Osteocyte (in vitro differentiated cells): ENCODE data around the gene MAPK4. TPM values are rescaled to one million over a fixed set of nuclear protein-coding genes. Genes with fewer than 3 reads are reported as not detected.

Experiments
- DNase-seq: peaks from one replicate; pipeline ENCODE4 v3.0.0; 2021; ENCODE audit warnings: mixed read lengths; ENCODE audit not compliant: unreplicated experiment; ENCODE audit errors: extremely low spot score
- H3K27ac Mint-ChIP-seq: one replicate; pipeline ENCODE4 v1.8.0; 2021; ENCODE audit warnings: mild to moderate bottlenecking, mixed read lengths; ENCODE audit not compliant: unreplicated experiment
- H3K27me3 Mint-ChIP-seq: one replicate; pipeline ENCODE4 v1.8.0; 2021; ENCODE audit warnings: mixed read lengths; ENCODE audit not compliant: unreplicated experiment
- H3K36me3 Mint-ChIP-seq: one replicate; pipeline ENCODE4 v1.8.0; 2021; ENCODE audit warnings: mixed read lengths; ENCODE audit not compliant: unreplicated experiment
- H3K4me1 Mint-ChIP-seq: one replicate; pipeline ENCODE4 v1.8.0; 2021; ENCODE audit warnings: mixed read lengths; ENCODE audit not compliant: unreplicated experiment
- H3K4me3 Mint-ChIP-seq: one replicate; pipeline ENCODE4 v1.8.0; 2021; ENCODE audit warnings: mild to moderate bottlenecking, moderate library complexity, mixed read lengths; ENCODE audit not compliant: unreplicated experiment
- H3K9me3 Mint-ChIP-seq: one replicate; pipeline ENCODE4 v1.8.0; 2021; ENCODE audit warnings: mixed read lengths; ENCODE audit not compliant: unreplicated experiment
- total RNA-seq: library from RNA; stranded (reverse); gene quantifications from 2 replicates; pipeline ENCODE4 v1.2.1, GENCODE V29; 2021
- TF ChIP-seq, protein P1 (sequence below): fragments of 200-600 bp; sonication (generic); IDR thresholded peaks from 2 replicates; pipeline ENCODE4 v1.5.0; 2021; ENCODE audit warnings: antibody characterized with exemption, mild to moderate bottlenecking, moderate library complexity

Gene MAPK4
- total RNA-seq, 1 donor from 2014 or later: not detected

DNA sequence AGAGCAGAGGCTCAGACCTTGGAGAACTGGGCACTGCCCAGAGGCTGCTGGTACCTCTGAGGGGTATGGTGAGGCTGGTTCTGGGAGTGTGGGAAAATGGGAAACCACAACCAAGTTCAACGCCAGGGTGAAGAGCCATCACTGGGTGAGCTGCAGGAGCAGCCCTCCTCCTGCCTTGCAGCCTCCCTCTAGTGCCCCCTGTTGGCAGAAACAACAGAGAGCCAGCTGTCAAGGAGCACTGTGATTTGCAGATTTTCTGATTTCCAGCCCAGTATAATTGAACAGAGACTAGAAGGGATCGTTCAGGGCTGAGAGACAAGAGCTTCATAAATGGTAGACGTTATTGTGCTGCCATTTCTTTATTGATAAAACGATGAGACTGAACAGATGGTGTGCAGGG lies 50.5 kb downstream of the MAPK4 start:
- no peak overlapping the region for H3K4me3 Mint-ChIP-seq
- no peaks in the 10 kb centered on the region for H3K4me1 Mint-ChIP-seq
- DNase-seq: no peak
- no peaks in the 10 kb centered on the region for H3K36me3 Mint-ChIP-seq
- H3K27ac Mint-ChIP-seq: no peak overlapping the region
- TF ChIP-seq, protein P1, sequence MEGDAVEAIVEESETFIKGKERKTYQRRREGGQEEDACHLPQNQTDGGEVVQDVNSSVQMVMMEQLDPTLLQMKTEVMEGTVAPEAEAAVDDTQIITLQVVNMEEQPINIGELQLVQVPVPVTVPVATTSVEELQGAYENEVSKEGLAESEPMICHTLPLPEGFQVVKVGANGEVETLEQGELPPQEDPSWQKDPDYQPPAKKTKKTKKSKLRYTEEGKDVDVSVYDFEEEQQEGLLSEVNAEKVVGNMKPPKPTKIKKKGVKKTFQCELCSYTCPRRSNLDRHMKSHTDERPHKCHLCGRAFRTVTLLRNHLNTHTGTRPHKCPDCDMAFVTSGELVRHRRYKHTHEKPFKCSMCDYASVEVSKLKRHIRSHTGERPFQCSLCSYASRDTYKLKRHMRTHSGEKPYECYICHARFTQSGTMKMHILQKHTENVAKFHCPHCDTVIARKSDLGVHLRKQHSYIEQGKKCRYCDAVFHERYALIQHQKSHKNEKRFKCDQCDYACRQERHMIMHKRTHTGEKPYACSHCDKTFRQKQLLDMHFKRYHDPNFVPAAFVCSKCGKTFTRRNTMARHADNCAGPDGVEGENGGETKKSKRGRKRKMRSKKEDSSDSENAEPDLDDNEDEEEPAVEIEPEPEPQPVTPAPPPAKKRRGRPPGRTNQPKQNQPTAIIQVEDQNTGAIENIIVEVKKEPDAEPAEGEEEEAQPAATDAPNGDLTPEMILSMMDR: no peak
- H3K9me3 Mint-ChIP-seq: peaks cover 14% of the 10 kb centered on the region
- H3K27me3 Mint-ChIP-seq: no peaks in the 10 kb centered on the region

DNA sequence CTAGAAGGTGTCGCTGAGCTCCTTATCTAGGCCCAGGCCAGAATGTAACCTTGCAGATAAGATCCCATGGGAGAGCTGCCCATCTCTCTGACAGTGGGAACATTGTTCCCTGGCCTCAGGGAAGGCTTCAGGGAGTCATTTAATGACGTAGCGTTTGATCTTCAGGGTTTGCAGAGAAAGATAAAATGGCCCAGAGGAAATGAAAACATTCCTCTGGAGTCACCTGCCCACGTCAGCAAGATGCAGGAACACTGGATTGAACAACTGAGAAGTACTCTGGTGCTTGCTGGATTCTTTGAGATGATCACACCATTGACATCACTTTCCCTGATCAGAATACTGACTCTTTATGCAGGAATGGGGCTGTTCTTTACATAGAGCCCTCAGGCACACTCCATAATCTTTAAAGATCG lies 51.6 kb downstream of the MAPK4 start:
- H3K4me3 Mint-ChIP-seq: no peak overlapping the region
- DNase-seq: no peak
- H3K9me3 Mint-ChIP-seq: peaks cover 14% of the 10 kb centered on the region
- H3K36me3 Mint-ChIP-seq: no peaks in the 10 kb centered on the region
- TF ChIP-seq, protein P1: no peak
- peaks cover 4% of the 10 kb centered on the region for H3K27me3 Mint-ChIP-seq
- H3K4me1 Mint-ChIP-seq: no peaks in the 10 kb centered on the region
- no peak overlapping the region for H3K27ac Mint-ChIP-seq

DNA sequence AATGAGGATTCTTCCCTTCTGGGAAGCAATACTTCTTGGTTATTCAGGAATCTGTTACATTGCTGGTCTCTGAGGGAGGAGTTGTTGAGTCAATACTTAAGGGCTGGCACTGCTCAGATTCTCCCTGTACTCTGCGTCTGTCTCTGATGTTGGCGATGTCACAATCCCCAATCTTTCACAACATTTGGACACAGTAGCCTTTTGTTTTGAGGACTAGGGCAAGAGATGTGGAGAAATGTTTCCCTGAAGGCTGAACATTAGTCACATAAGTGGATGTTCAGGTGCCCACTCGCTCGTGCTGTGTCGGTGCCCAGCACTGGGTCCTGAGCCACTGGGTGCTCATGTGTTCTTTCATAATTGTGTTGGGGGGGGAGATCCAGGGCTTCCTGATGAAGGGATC lies 55.0 kb downstream of the MAPK4 start:
- TF ChIP-seq, protein P1: no peak
- no peak overlapping the region for H3K27ac Mint-ChIP-seq

DNA sequence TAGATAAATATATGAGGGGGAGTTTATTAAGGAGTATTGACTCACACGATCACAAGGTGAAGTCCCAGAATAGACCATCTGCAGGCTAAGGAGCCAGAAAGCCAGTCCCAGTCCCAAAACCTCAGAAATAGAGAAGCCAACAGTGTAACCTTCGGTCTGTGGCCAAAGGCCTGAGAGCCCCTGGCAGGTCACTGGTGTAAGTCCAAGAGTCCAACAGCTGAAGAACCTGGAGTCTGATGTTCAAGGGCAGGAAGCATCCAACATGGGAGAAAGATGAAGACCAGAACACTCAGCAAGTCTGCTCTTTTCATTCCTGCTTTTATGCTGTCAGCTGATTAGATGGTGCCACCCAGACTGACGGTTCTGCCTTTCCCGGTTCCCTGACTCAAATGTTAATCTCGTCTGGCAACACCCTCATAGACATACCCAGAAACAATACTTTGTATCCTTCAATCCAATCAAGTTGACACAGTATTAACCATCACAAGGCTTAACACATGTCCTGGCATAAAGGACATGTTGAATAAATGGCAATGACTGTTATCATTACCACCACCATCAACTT lies 56.7 kb downstream of the MAPK4 start:
- peaks cover 14% of the 10 kb centered on the region for H3K9me3 Mint-ChIP-seq
- no peaks in the 10 kb centered on the region for H3K4me1 Mint-ChIP-seq
- no peak overlapping the region for H3K4me3 Mint-ChIP-seq
- H3K27ac Mint-ChIP-seq: no peak overlapping the region
- no peaks in the 10 kb centered on the region for H3K36me3 Mint-ChIP-seq
- peaks cover 4% of the 10 kb centered on the region for H3K27me3 Mint-ChIP-seq
- TF ChIP-seq, protein P1: no peak
- DNase-seq: no peak

More for the DNA sequence above, 55.0 kb downstream of the MAPK4 start:
- Mint-ChIP-seq H3K9me3 (peaks cover 14% of the 10 kb centered on the region), H3K4me1 (no peaks in the 10 kb centered on the region), H3K27me3 (peaks cover 4% of the 10 kb centered on the region), H3K4me3 (no peak overlapping the region), H3K36me3 (no peaks in the 10 kb centered on the region)
- DNase-seq: no peak

DNA sequence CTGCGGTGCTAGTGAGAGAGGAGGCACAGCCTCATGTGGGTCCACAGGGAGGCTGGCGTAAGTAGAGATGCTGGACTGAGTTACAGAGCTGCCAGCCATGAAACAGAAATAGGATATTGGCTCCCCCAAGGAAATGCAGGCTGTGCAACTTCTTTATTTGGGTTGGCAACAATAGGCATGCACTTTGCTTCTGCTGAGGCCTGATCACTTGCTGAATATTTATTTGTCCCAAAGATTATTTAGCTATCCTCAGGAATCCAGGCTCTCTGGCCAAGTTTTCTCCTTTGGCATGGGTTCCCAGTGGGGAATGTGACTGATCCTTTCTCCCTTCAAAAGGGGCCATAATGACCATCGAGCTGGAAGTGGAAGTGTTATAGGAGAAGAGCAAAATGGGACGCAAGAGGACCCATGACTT lies 60.0 kb downstream of the MAPK4 start:
- Mint-ChIP-seq H3K9me3 (no peaks in the 10 kb centered on the region), H3K27me3 (peaks cover 7% of the 10 kb centered on the region), H3K36me3 (no peaks in the 10 kb centered on the region), H3K27ac (no peak overlapping the region), H3K4me3 (no peak overlapping the region), H3K4me1 (no peaks in the 10 kb centered on the region)
- no peak for DNase-seq
- TF ChIP-seq, protein P1: no peak
